Gastrocnemius medialis (tissue), 4 donors: Measurements from ENCODE around the gene B9D2.

ENCODE experiments used
- CTCF ChIP-seq, 5 experiments: fragments of 450-650 bp in 3 of 5; fragments of 200-600 bp in 2 of 5; sonication (generic) in 2 of 5; IDR thresholded peaks in 4 of 5; conservative IDR thresholded peaks in 1 of 5; 1 replicate in 4 of 5; 2 replicates in 1 of 5; pipeline ENCODE4 v1.5.1; 2016 to 2019; ENCODE audit warnings: antibody characterized with exemption in 5 of 5, mild to moderate bottlenecking in 3 of 5, moderate library complexity in 3 of 5
- POLR2A ChIP-seq, 2 donors: fragments of 450-650 bp; IDR thresholded peaks; one replicate each; pipeline ENCODE4 v1.6.1; 2017; ENCODE audit warnings: antibody characterized with exemption in 2 of 2, mild to moderate bottlenecking in 2 of 2, moderate library complexity in 2 of 2

GRCh38 chr19:41350735-41351338 lies 13.1 kb downstream of the B9D2 start:
- TF ChIP-seq POLR2A (IDR thresholded peaks at IDR 0.05) = no peak
- no peak for TF ChIP-seq CTCF (IDR thresholded peaks at IDR 0.05 in 4 of 5, conservative IDR thresholded peaks at IDR 0.05 in 1 of 5)
